ENCODE measurements around the gene ISCU. TPM values are rescaled to one million over a fixed set of nuclear protein-coding genes. Genes with fewer than 3 reads are reported as not detected.

ISCU gene
- total RNA-seq, 1 donor from 2014 or later, result 78.9 TPM

GRCh38 chr12:108564724-108565123 is 2.3 kb downstream of the ISCU start:
- H3F3A ChIP-seq (ENCODE audit: low read depth), result peaks cover 15% of the 10 kb centered on the region
- H3K9ac ChIP-seq, result no peak overlapping the region
- DNase-seq (ENCODE audit: low spot score), result no peak
- peaks cover 7% of the 10 kb centered on the region for H3K27me3 Mint-ChIP-seq (ENCODE audit: insufficient read depth, low read depth)
- H3K4me3 ChIP-seq, result no peak overlapping the region
- no peak overlapping the region for H3K4me3 Mint-ChIP-seq
- no peak overlapping the region for H3K27ac Mint-ChIP-seq
- H2AFZ ChIP-seq (replicated peaks), result no peak overlapping the region
- no peaks in the 10 kb centered on the region for H3K27me3 ChIP-seq
- H3K9me3 Mint-ChIP-seq, result no peaks in the 10 kb centered on the region
- TF ChIP-seq CTCF (IDR thresholded peaks at IDR 0.05), result no peak
- no peak for TF ChIP-seq EZH2phosphoT487 (IDR thresholded peaks at IDR 0.05)
- TF ChIP-seq EZH2 (IDR thresholded peaks at IDR 0.05), result no peak
- peaks cover 15% of the 10 kb centered on the region for H3K36me3 Mint-ChIP-seq
- H3K27ac ChIP-seq, result no peak overlapping the region
- peaks cover 15% of the 10 kb centered on the region for H4K20me1 ChIP-seq (ENCODE audit: low read depth)
- peaks cover 6% of the 10 kb centered on the region for H3K36me3 ChIP-seq
- no peaks in the 10 kb centered on the region for H3K9me3 ChIP-seq (ENCODE audit: low read depth)
- H3K4me1 ChIP-seq, result peaks cover 4% of the 10 kb centered on the region
- H3K4me2 ChIP-seq, result no peak overlapping the region
- H3K79me2 ChIP-seq (ENCODE audit: low read depth), result peaks cover 34% of the 10 kb centered on the region
- peaks cover 20% of the 10 kb centered on the region for H3K4me1 Mint-ChIP-seq

GRCh38 chr12:108565146-108565545 is 2.8 kb downstream of the ISCU start:
- H3K36me3 Mint-ChIP-seq, result peaks cover 15% of the 10 kb centered on the region
- H3K79me2 ChIP-seq (ENCODE audit: low read depth), result peaks cover 30% of the 10 kb centered on the region
- H3K4me1 ChIP-seq, result no peaks in the 10 kb centered on the region
- no peak overlapping the region for H3K27ac Mint-ChIP-seq
- H4K20me1 ChIP-seq (ENCODE audit: low read depth), result peaks cover 10% of the 10 kb centered on the region
- H3K36me3 ChIP-seq, result peaks cover 6% of the 10 kb centered on the region
- H3K27ac ChIP-seq, result no peak overlapping the region
- H3K9ac ChIP-seq, result no peak overlapping the region
- peaks cover 9% of the 10 kb centered on the region for H3K27me3 Mint-ChIP-seq (ENCODE audit: insufficient read depth, low read depth)
- no peaks in the 10 kb centered on the region for H3K27me3 ChIP-seq
- TF ChIP-seq EZH2phosphoT487 (IDR thresholded peaks at IDR 0.05) (no peak), CTCF (IDR thresholded peaks at IDR 0.05) (no peak), EZH2 (IDR thresholded peaks at IDR 0.05) (no peak)
- H3F3A ChIP-seq (ENCODE audit: low read depth), result peaks cover 18% of the 10 kb centered on the region
- no peak for DNase-seq (ENCODE audit: low spot score)
- H3K4me3 Mint-ChIP-seq, result no peak overlapping the region
- H3K4me3 ChIP-seq, result no peak overlapping the region
- H3K9me3 Mint-ChIP-seq, result no peaks in the 10 kb centered on the region
- peaks cover 16% of the 10 kb centered on the region for H3K4me1 Mint-ChIP-seq
- H2AFZ ChIP-seq (replicated peaks), result no peak overlapping the region
- H3K4me2 ChIP-seq, result no peak overlapping the region
- no peaks in the 10 kb centered on the region for H3K9me3 ChIP-seq (ENCODE audit: low read depth)

GRCh38 chr12:108565976-108566375 is 3.6 kb downstream of the ISCU start:
- H3K4me3 ChIP-seq, result no peak overlapping the region
- H3K9me3 Mint-ChIP-seq, result no peaks in the 10 kb centered on the region
- DNase-seq (ENCODE audit: low spot score), result no peak

More at GRCh38 chr12:108565976-108566375, 3.6 kb downstream of the ISCU start:
- H3K4me2 ChIP-seq, result no peak overlapping the region
- peaks cover 13% of the 10 kb centered on the region for H3K36me3 Mint-ChIP-seq
- H3K27ac Mint-ChIP-seq, result no peak overlapping the region
- H3K27ac ChIP-seq, result no peak overlapping the region
- H3K9me3 ChIP-seq (ENCODE audit: low read depth), result no peaks in the 10 kb centered on the region
- peaks cover 6% of the 10 kb centered on the region for H3K36me3 ChIP-seq
- peaks cover 23% of the 10 kb centered on the region for H3F3A ChIP-seq (ENCODE audit: low read depth)
- no peak overlapping the region for H2AFZ ChIP-seq (replicated peaks)
- peaks cover 11% of the 10 kb centered on the region for H3K4me1 Mint-ChIP-seq
- peaks cover 22% of the 10 kb centered on the region for H3K79me2 ChIP-seq (ENCODE audit: low read depth)
- H4K20me1 ChIP-seq (ENCODE audit: low read depth), result peaks cover 5% of the 10 kb centered on the region
- TF ChIP-seq CTCF (IDR thresholded peaks at IDR 0.05) (no peak), EZH2 (IDR thresholded peaks at IDR 0.05) (no peak), EZH2phosphoT487 (IDR thresholded peaks at IDR 0.05) (no peak)
- H3K27me3 ChIP-seq, result no peaks in the 10 kb centered on the region
- H3K4me3 Mint-ChIP-seq, result no peak overlapping the region
- H3K9ac ChIP-seq, result no peak overlapping the region
- H3K27me3 Mint-ChIP-seq (ENCODE audit: insufficient read depth, low read depth), result peaks cover 9% of the 10 kb centered on the region
- no peaks in the 10 kb centered on the region for H3K4me1 ChIP-seq

Measured in neural progenitor cell (in vitro differentiated cells).